Panc1 (cell line): Measurements from ENCODE around the gene ZNF346. TPM values are rescaled to one million over a fixed set of nuclear protein-coding genes. Genes with fewer than 3 reads are reported as not detected.

ENCODE experiments used
- ATAC-seq: fragments of 200-7000 bp; cut with Tn5 transposase; 2 replicates; pipeline ENCODE4 v1.9.1; 2020; ENCODE audit warnings: mild to moderate bottlenecking, moderate library complexity
- BruUV-seq: library from RNA; stranded (reverse); fragments of 400-500 nt; replicated peaks from 2 replicates; lab custom pipeline; 2021; lab: Mats Ljungman, UMichigan
- CTCF ChIA-PET: fragments of 300-600 bp; sonication (Branson Sonifier 250); formaldehyde crosslinking; loops from one replicate; lab custom pipeline; 2022; ENCODE audit warnings: antibody characterized with exemption; lab: Charles Lee
- POLR2A ChIA-PET: fragments of 300-600 bp; sonication (Branson Sonifier 250); formaldehyde crosslinking; loops from one replicate; lab custom pipeline; 2022; ENCODE audit warnings: antibody characterized with exemption; lab: Charles Lee
- DNase-seq: peaks from one replicate; pipeline ENCODE4 v3.0.0-alpha.2; 2010; ENCODE audit warnings: low read depth, low spot score
- H3K27ac ChIP-seq: 2 replicates; pipeline ENCODE4 v1.5.1; 2011; ENCODE audit warnings: mild to moderate bottlenecking, low read length, inconsistent platforms
- H3K27me3 ChIP-seq: fragments of 200-500 bp; sonication (Bioruptor generic); 2 replicates; pipeline ENCODE4 v1.6.0; 2014; ENCODE audit warnings: low read length, inconsistent platforms; ENCODE audit not compliant: control insufficient read depth, insufficient read depth
- H3K36me3 ChIP-seq: fragments of 200-500 bp; sonication (Bioruptor generic); 2 replicates; pipeline ENCODE4 v1.5.1; 2014; ENCODE audit warnings: inconsistent platforms, mild to moderate bottlenecking, low read length, moderate library complexity; ENCODE audit not compliant: control insufficient read depth, insufficient read depth
- H3K4me1 ChIP-seq: 2 replicates; pipeline ENCODE4 v1.5.1; 2011; ENCODE audit warnings: inconsistent platforms, mild to moderate bottlenecking, low read length, moderate library complexity; ENCODE audit not compliant: control insufficient read depth, insufficient read depth
- H3K4me3 ChIP-seq, 2 experiments: 2 replicates each; pipeline ENCODE4 v1.5.1; 2011 to 2012; ENCODE audit warnings: low read depth in 2 of 2, low read length in 2 of 2, mild to moderate bottlenecking in 2 of 2, inconsistent platforms in 1 of 2, moderate library complexity in 1 of 2
- H3K9me3 ChIP-seq: fragments of 200-500 bp; sonication (Bioruptor generic); 2 replicates; pipeline ENCODE4 v1.5.1; 2014; ENCODE audit warnings: low read depth, mild to moderate bottlenecking, inconsistent platforms, low read length, moderate library complexity; ENCODE audit not compliant: control insufficient read depth, insufficient read depth
- CTCF ChIP-seq: fragments of 450-650 bp; IDR thresholded peaks from 2 replicates; pipeline ENCODE4 v1.5.1; 2017; ENCODE audit warnings: mild to moderate bottlenecking
- POLR2AphosphoS5 ChIP-seq: IDR thresholded peaks from 2 replicates; pipeline ENCODE4 v1.6.1; 2012; ENCODE audit warnings: mild to moderate bottlenecking, low read depth, low read length, moderate library complexity
- REST ChIP-seq, 2 experiments: IDR thresholded peaks; 2 replicates each; pipeline ENCODE4 v1.6.1; 2011 to 2012; ENCODE audit warnings: low read depth in 2 of 2, control low read depth in 1 of 2, low read length in 1 of 2, mild to moderate bottlenecking in 1 of 2, moderate library complexity in 1 of 2; ENCODE audit not compliant: insufficient read depth in 1 of 2
- SIN3A ChIP-seq: IDR thresholded peaks from 2 replicates; pipeline ENCODE4 v1.6.1; 2012; ENCODE audit warnings: low read depth, mild to moderate bottlenecking, low read length, moderate library complexity, borderline replicate concordance; ENCODE audit not compliant: insufficient read depth
- TCF7L2 ChIP-seq: IDR thresholded peaks from 2 replicates; pipeline ENCODE4 v1.6.1; 2011; ENCODE audit warnings: mild to moderate bottlenecking, low read depth, low read length, inconsistent platforms
- in situ Hi-C: cut with HindIII; loops from 2 replicates; pipeline ENCODE4 v1.10.0; 2016; ENCODE audit warnings: low sequenced_read_pairs, low pct_unique_long_range_greater_than_20kb
- intact Hi-C: fragments of 100-400 bp; cut with micrococcal nuclease; formaldehyde crosslinking; loops from one replicate; pipeline ENCODE4 v1.10.0; 2022; ENCODE audit not compliant: unreplicated experiment
- total RNA-seq: library from RNA; stranded (reverse); gene quantifications from one replicate; pipeline ENCODE4 v1.2.1, GENCODE V29; 2021; ENCODE audit not compliant: unreplicated experiment

Gene ZNF346
- total RNA-seq, 1 experiment from 2014 or later: 21.3 TPM

- Histone ChIP-seq H3K4me1 (peaks cover 13% of the 10 kb centered on the region), H3K27ac (no peak overlapping the region), H3K36me3 (no peaks in the 10 kb centered on the region), H3K4me3 (no peak overlapping the region), H3K9me3 (no peaks in the 10 kb centered on the region), H3K27me3 (no peaks in the 10 kb centered on the region)
- BruUV-seq: no TSS peak
- POLR2A ChIA-PET: interaction anchor here (0.6 kb wide), 2 partner anchors 19 to 81 kb away, joined by 3 read pairs; no protein-coding TSS in a partner anchor
- ATAC-seq (no peak), DNase-seq (no peak)
- TF ChIP-seq POLR2AphosphoS5 (no peak), CTCF (no peak), SIN3A (no peak), REST (IDR thresholded peaks at IDR 0.05; ENCODE audit: insufficient read depth in 1 of 2, low read depth in 2 of 2, low read length in 1 of 2) (no peak), TCF7L2 (no peak)
- intact Hi-C loops: no loop called here
- in situ Hi-C loops: no loop called here
- CTCF ChIA-PET: no interaction called here
These were observed 13.8 kb upstream of the ZNF346 start for GRCh38 chr5:177008716-177009115.

- H3K4me3 ChIP-seq: no peak overlapping the region
- TF ChIP-seq SIN3A: no peak
- TF ChIP-seq CTCF: no peak
- TF ChIP-seq REST (IDR thresholded peaks at IDR 0.05; ENCODE audit: insufficient read depth in 1 of 2, low read depth in 2 of 2, low read length in 1 of 2): no peak
- no peak for TF ChIP-seq TCF7L2
- TF ChIP-seq POLR2AphosphoS5: no peak
- CTCF ChIA-PET: no interaction called here
- BruUV-seq: no TSS peak
- intact Hi-C loops (no loop called here), in situ Hi-C loops (no loop called here)
- H3K9me3 ChIP-seq: no peaks in the 10 kb centered on the region
- H3K27me3 ChIP-seq: no peaks in the 10 kb centered on the region
- DNase-seq: no peak
- ATAC-seq: no peak
- no peak overlapping the region for H3K27ac ChIP-seq
- POLR2A ChIA-PET: interaction anchor here (0.7 kb wide), 1 partner anchor 121 kb away, joined by 3 read pairs; no protein-coding TSS in a partner anchor
- H3K4me1 ChIP-seq: no peaks in the 10 kb centered on the region
- H3K36me3 ChIP-seq: no peaks in the 10 kb centered on the region
These were observed 12.3 kb upstream of the ZNF346 start for GRCh38 chr5:177010153-177010552.
